Left ventricle myocardium inferior (tissue), 1 donor: ENCODE results near the gene RUVBL2. TPM values are rescaled to one million over a fixed set of nuclear protein-coding genes. Genes with fewer than 3 reads are reported as not detected.

ENCODE experiments used
- DNase-seq: peaks from one replicate; pipeline ENCODE4 v3.0.0-alpha.2; 2020
- H3K27ac ChIP-seq: fragments of 200-600 bp; replicated peaks from 2 replicates; pipeline ENCODE4 v1.8.0; 2021
- H3K27me3 ChIP-seq: fragments of 200-600 bp; 2 replicates; pipeline ENCODE4 v1.8.0; 2021; ENCODE audit warnings: low read depth
- H3K36me3 ChIP-seq: fragments of 200-600 bp; 2 replicates; pipeline ENCODE4 v1.8.0; 2021
- H3K4me1 ChIP-seq: fragments of 200-600 bp; 2 replicates; pipeline ENCODE4 v1.8.0; 2021
- H3K4me3 ChIP-seq: fragments of 200-600 bp; 2 replicates; pipeline ENCODE4 v1.8.0; 2021; ENCODE audit warnings: mild to moderate bottlenecking, moderate library complexity
- H3K9me3 ChIP-seq: fragments of 200-600 bp; replicated peaks from 2 replicates; pipeline ENCODE4 v1.8.0; 2021
- CTCF ChIP-seq: fragments of 200-600 bp; IDR thresholded peaks from 2 replicates; pipeline ENCODE4 v1.8.0; 2021; ENCODE audit warnings: antibody characterized with exemption, mild to moderate bottlenecking, borderline replicate concordance
- intact Hi-C: fragments of 100-400 bp; cut with micrococcal nuclease; formaldehyde crosslinking; loops from one replicate; pipeline ENCODE4 v1.11.0; 2022
- total RNA-seq: library from RNA; stranded (reverse); fragmentation: NEBNext Ultra II Directional; extraction: Animal tissue kit (Norgen Biotek cat#: 25700); gene quantifications from one replicate; pipeline ENCODE4 v1.2.1, GENCODE V29; 2021
- donor health status: DM: no; HTN: yes; CAD: no; lungs with severe emphysema.

Gene RUVBL2
- total RNA-seq, 1 donor from 2014 or later = 44.4 TPM

GRCh38 chr19:48961673-48962028 is 32.0 kb upstream of the RUVBL2 start:
- DNase-seq = no peak
- peaks cover 7% of the 10 kb centered on the region for H3K36me3 ChIP-seq
- peak overlapping the region; percentile 94 for H3K27ac ChIP-seq
- no peak for TF ChIP-seq CTCF
- H3K9me3 ChIP-seq = no peaks in the 10 kb centered on the region
- H3K4me1 ChIP-seq = peaks cover 41% of the 10 kb centered on the region
- H3K4me3 ChIP-seq = no peak overlapping the region
- H3K27me3 ChIP-seq = no peaks in the 10 kb centered on the region
- intact Hi-C loops = no loop called here

GRCh38 chr19:48962029-48962848 is 31.4 kb upstream of the RUVBL2 start:
- Histone ChIP-seq H3K9me3 (no peaks in the 10 kb centered on the region), H3K36me3 (peaks cover 13% of the 10 kb centered on the region), H3K4me3 (no peak overlapping the region), H3K27me3 (no peaks in the 10 kb centered on the region), H3K4me1 (peaks cover 47% of the 10 kb centered on the region), H3K27ac (peak overlapping the region; percentile 94)
- intact Hi-C loops = no loop called here
- DNase-seq = peak; percentile 54
- TF ChIP-seq CTCF = no peak

GRCh38 chr19:48962849-48963165 is 30.9 kb upstream of the RUVBL2 start:
- intact Hi-C loops = no loop called here
- no peak overlapping the region for H3K4me3 ChIP-seq
- H3K36me3 ChIP-seq = peaks cover 17% of the 10 kb centered on the region
- peak overlapping the region; percentile 94 for H3K27ac ChIP-seq
- TF ChIP-seq CTCF = no peak
- H3K27me3 ChIP-seq = no peaks in the 10 kb centered on the region
- H3K9me3 ChIP-seq = no peaks in the 10 kb centered on the region
- peaks cover 53% of the 10 kb centered on the region for H3K4me1 ChIP-seq
- DNase-seq = no peak

GRCh38 chr19:48963371-48964204 is 30.1 kb upstream of the RUVBL2 start:
- Histone ChIP-seq H3K4me1 (peaks cover 61% of the 10 kb centered on the region), H3K4me3 (peak overlapping the region; percentile 88), H3K27me3 (no peaks in the 10 kb centered on the region), H3K36me3 (peaks cover 21% of the 10 kb centered on the region), H3K27ac (peak overlapping the region; percentile 94), H3K9me3 (no peaks in the 10 kb centered on the region)
- intact Hi-C loops = no loop called here
- TF ChIP-seq CTCF = no peak
- peak; percentile 72 for DNase-seq

GRCh38 chr19:48964205-48965039 is 29.3 kb upstream of the RUVBL2 start:
- peaks cover 69% of the 10 kb centered on the region for H3K4me1 ChIP-seq
- TF ChIP-seq CTCF = no peak
- H3K27ac ChIP-seq = peak overlapping the region; percentile 94

More at GRCh38 chr19:48964205-48965039, 29.3 kb upstream of the RUVBL2 start:
- no peaks in the 10 kb centered on the region for H3K27me3 ChIP-seq
- DNase-seq = peak; percentile 30
- intact Hi-C loops = no loop called here
- H3K4me3 ChIP-seq = peak overlapping the region; percentile 88
- no peaks in the 10 kb centered on the region for H3K9me3 ChIP-seq
- peaks cover 29% of the 10 kb centered on the region for H3K36me3 ChIP-seq
